B cell (primary cell): ENCODE measurements around the gene ADRA2C. TPM values are rescaled to one million over a fixed set of nuclear protein-coding genes. Genes with fewer than 3 reads are reported as not detected.

Experiments used
- ATAC-seq: fragments of 200-7000 bp; cut with Tn5 transposase; one replicate; pipeline ENCODE4 v1.10.0; 2021; ENCODE audit warnings: low read depth, mild to moderate bottlenecking, moderate number of reproducible peaks, moderate library complexity
- CTCF ChIA-PET: fragments of 350-600 bp; sonication (Branson Sonifier 250); formaldehyde crosslinking; loops from one replicate; lab custom pipeline; 2021; ENCODE audit warnings: antibody characterized with exemption, inconsistent platforms; lab: Charles Lee
- POLR2A ChIA-PET: fragments of 350-600 bp; sonication (Branson Sonifier 250); formaldehyde crosslinking; loops from one replicate; lab custom pipeline; 2021; ENCODE audit warnings: antibody characterized with exemption; lab: Charles Lee
- DNase-seq: peaks from one replicate; pipeline ENCODE4 v3.0.0; 2013
- H2AFZ ChIP-seq: 2 replicates; pipeline ENCODE4 v1.6.1; 2012; ENCODE audit warnings: mild to moderate bottlenecking, low read depth, low read length; ENCODE audit not compliant: insufficient read depth, poor library complexity, severe bottlenecking
- H3K27ac ChIP-seq, 2 donors: 1 replicate in 1 of 2; 2 replicates in 1 of 2; pipeline ENCODE4 v1.5.1; 2012 to 2013; ENCODE audit warnings: low read length in 2 of 2, mild to moderate bottlenecking in 2 of 2, moderate library complexity in 1 of 2
- H3K27me3 ChIP-seq, 4 experiments: fragments of 200-600 bp in 1 of 4; sonication (generic) in 1 of 4; replicated peaks in 1 of 4; 1 replicate in 2 of 4; 2 replicates in 2 of 4; pipeline versions ENCODE4 v1.6.1 to v1.7.0; 2013 to 2016; ENCODE audit warnings: low read length in 3 of 4, mild to moderate bottlenecking in 2 of 4, mixed read lengths in 1 of 4, moderate library complexity in 1 of 4; ENCODE audit not compliant: insufficient read depth in 4 of 4, control insufficient read depth in 3 of 4; ENCODE audit errors: control extremely low read depth in 1 of 4
- H3K36me3 ChIP-seq, 2 experiments: replicated peaks in 1 of 2; 1 replicate in 1 of 2; 2 replicates in 1 of 2; pipeline versions ENCODE4 v1.6.1 to v1.7.1; 2013; ENCODE audit warnings: low read length in 1 of 2; ENCODE audit not compliant: insufficient read depth in 2 of 2, control insufficient read depth in 1 of 2; ENCODE audit errors: control extremely low read depth in 1 of 2, extremely low read depth in 1 of 2
- H3K4me1 ChIP-seq, 2 donors: fragments of 200-600 bp in 1 of 2; sonication (generic) in 1 of 2; 1 replicate in 1 of 2; 2 replicates in 1 of 2; pipeline versions ENCODE4 v1.5.1 to v1.6.1; 2013 to 2017; ENCODE audit warnings: low read length in 2 of 2; ENCODE audit not compliant: control insufficient read depth in 2 of 2, insufficient read depth in 2 of 2
- H3K4me2 ChIP-seq: replicated peaks from 2 replicates; pipeline ENCODE3; 2012; ENCODE audit warnings: mild to moderate bottlenecking, low read depth, low read length; ENCODE audit not compliant: poor library complexity, severe bottlenecking
- H3K4me3 ChIP-seq, 5 experiments: fragments of 200-600 bp in 1 of 5; sonication (generic) in 1 of 5; 1 replicate in 3 of 5; 2 replicates in 2 of 5; pipeline versions ENCODE4 v1.5.1 to v1.7.0; 2011 to 2016; ENCODE audit warnings: low read length in 4 of 5, mild to moderate bottlenecking in 4 of 5, low read depth in 2 of 5, control low read depth in 1 of 5, moderate library complexity in 1 of 5; ENCODE audit not compliant: insufficient read depth in 1 of 5; ENCODE audit errors: control extremely low read depth in 1 of 5, extremely low read depth in 1 of 5
- H3K79me2 ChIP-seq: fragments of 200-600 bp; sonication (generic); one replicate; pipeline ENCODE4 v1.6.0; 2016; ENCODE audit warnings: low read length; ENCODE audit not compliant: control insufficient read depth, insufficient read depth
- H3K9ac ChIP-seq: fragments of 200-600 bp; sonication (generic); 2 replicates; pipeline ENCODE4 v1.6.1; 2017; ENCODE audit warnings: mild to moderate bottlenecking, low read length, moderate library complexity
- H3K9me3 ChIP-seq, 3 donors: one replicate each; pipeline versions ENCODE4 v1.6.1 to v1.7.1; 2013; ENCODE audit warnings: low read length in 2 of 3; ENCODE audit not compliant: control insufficient read depth in 2 of 3, insufficient read depth in 1 of 3; ENCODE audit errors: control extremely low read depth in 1 of 3
- H4K20me1 ChIP-seq: 2 replicates; pipeline ENCODE4 v1.6.0; 2012; ENCODE audit warnings: mild to moderate bottlenecking, low read length; ENCODE audit not compliant: insufficient read depth, control insufficient read depth, poor library complexity, severe bottlenecking
- H3K27ac Mint-ChIP-seq: one replicate; pipeline ENCODE4 v1.8.0; 2021; ENCODE audit warnings: mixed read lengths
- H3K27me3 Mint-ChIP-seq: one replicate; pipeline ENCODE4 v1.8.0; 2021; ENCODE audit warnings: mixed read lengths
- H3K4me1 Mint-ChIP-seq: one replicate; pipeline ENCODE4 v1.8.0; 2021; ENCODE audit warnings: mixed read lengths
- H3K4me3 Mint-ChIP-seq: one replicate; pipeline ENCODE4 v1.8.0; 2021; ENCODE audit warnings: mixed read lengths
- H3K9me3 Mint-ChIP-seq: one replicate; pipeline ENCODE4 v1.8.0; 2022; ENCODE audit warnings: mixed read lengths; ENCODE audit not compliant: insufficient read depth
- EZH2 ChIP-seq: IDR thresholded peaks from 2 replicates; pipeline ENCODE4 v1.6.1; 2012; ENCODE audit warnings: borderline replicate concordance, low read depth, mild to moderate bottlenecking, moderate library complexity, low read length; ENCODE audit not compliant: insufficient read depth, poor library complexity, severe bottlenecking
- WGBS: methylation state at CpG from one replicate; pipeline ENCODE4 v1.1.5; 2013; ENCODE audit warnings: missing lambda C conversion rate; ENCODE audit not compliant: insufficient coverage; 5-methylcytosine and 5-hydroxymethylcytosine counted together
- intact Hi-C: fragments of 100-400 bp; cut with micrococcal nuclease; formaldehyde crosslinking; loops from one replicate; pipeline ENCODE4 v1.10.0; 2022
- polyA plus RNA-seq: library from polyadenylated mRNA; depleted of rRNA; stranded (reverse); fragments of >200 nt; gene quantifications from 2 replicates; pipeline ENCODE4 v1.2.3, GENCODE V29; 2012
- total RNA-seq, 2 donors: library from RNA; stranded (reverse); fragments of 120-200 nt in 1 of 2; gene quantifications; 1 replicate in 1 of 2; 2 replicates in 1 of 2; pipeline versions ENCODE4 v1.2.3 to v1.2.4, GENCODE V29; 2013 to 2022
- TF ChIP-seq, protein P1 (sequence below): fragments of 200-600 bp; IDR thresholded peaks from one replicate; pipeline ENCODE4 v1.8.0; 2022; ENCODE audit warnings: antibody characterized with exemption, mild to moderate bottlenecking

ADRA2C gene
- total and polyA plus RNA-seq, 2 donors (not counting 1 experiment from before 2014, with no cell fraction given) = not detected

DNA sequence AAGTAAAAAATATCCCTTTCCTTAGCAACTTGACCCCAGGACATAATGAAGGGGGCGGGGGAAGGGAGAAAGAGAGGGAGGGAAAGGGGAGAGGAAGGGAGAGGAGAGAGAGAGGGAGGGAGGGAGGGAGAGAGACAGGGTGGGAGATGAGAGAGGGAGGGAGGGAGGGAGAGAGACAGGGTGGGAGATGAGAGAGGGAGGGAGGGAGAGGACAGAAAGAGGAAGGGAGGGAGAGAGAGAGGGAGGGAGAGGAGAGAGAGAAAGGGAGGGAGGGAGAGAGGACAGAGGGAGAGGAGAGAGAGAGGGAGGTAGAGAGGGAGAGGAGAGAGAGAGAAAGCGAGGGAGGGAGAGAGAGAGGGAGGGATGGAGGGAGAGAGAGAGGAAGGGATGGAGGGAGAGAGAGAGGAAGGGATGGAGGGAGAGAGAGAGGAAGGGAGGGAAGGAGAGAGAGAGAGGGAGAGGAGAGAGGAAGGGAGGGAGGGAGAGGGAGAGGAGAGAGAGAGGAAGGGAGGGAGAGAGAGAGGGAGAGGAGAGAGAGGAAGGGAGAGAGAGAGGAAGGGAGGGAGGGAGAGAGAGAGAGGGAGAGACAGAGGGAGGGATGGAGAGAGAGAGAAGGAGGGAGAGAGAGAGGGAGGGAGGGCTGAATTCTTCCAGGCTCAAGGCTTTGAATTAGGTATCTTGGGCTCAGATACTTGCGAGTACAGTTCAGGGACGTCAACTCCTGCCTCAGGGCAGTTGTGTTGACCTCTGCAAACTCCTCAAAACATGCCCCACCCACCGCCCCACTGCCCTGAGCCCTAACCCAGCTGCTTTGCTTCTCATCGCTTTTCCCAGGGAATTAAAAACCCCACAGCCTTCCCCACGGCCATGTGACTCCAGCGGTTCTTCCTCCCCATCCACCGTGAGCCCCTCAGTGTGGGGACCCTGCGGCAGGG lies 40.0 kb upstream of the ADRA2C start:
- ChIA-PET POLR2A (no interaction called here), CTCF (no interaction called here)
- H3K9ac ChIP-seq = no peak overlapping the region
- Mint-ChIP-seq H3K4me1 (peaks cover 3% of the 10 kb centered on the region), H3K27me3 (peaks cover 16% of the 10 kb centered on the region), H3K27ac (no peak overlapping the region), H3K4me3 (no peak overlapping the region), H3K9me3 (no peaks in the 10 kb centered on the region)
- H3K4me1 ChIP-seq = no peaks in the 10 kb centered on the region
- H3K4me3 ChIP-seq = no peak overlapping the region
- no peak overlapping the region for H2AFZ ChIP-seq
- no peaks in the 10 kb centered on the region for H4K20me1 ChIP-seq
- DNase-seq (no peak), ATAC-seq (no peak)
- H3K79me2 ChIP-seq = no peaks in the 10 kb centered on the region
- WGBS = 44% methylated on average over 7 of the region's 10 CpGs
- intact Hi-C loops = no loop called here
- no peak overlapping the region for H3K27ac ChIP-seq
- no peaks in the 10 kb centered on the region for H3K36me3 ChIP-seq
- TF ChIP-seq, protein P1, sequence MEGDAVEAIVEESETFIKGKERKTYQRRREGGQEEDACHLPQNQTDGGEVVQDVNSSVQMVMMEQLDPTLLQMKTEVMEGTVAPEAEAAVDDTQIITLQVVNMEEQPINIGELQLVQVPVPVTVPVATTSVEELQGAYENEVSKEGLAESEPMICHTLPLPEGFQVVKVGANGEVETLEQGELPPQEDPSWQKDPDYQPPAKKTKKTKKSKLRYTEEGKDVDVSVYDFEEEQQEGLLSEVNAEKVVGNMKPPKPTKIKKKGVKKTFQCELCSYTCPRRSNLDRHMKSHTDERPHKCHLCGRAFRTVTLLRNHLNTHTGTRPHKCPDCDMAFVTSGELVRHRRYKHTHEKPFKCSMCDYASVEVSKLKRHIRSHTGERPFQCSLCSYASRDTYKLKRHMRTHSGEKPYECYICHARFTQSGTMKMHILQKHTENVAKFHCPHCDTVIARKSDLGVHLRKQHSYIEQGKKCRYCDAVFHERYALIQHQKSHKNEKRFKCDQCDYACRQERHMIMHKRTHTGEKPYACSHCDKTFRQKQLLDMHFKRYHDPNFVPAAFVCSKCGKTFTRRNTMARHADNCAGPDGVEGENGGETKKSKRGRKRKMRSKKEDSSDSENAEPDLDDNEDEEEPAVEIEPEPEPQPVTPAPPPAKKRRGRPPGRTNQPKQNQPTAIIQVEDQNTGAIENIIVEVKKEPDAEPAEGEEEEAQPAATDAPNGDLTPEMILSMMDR = no peak
- no peak for TF ChIP-seq EZH2
- H3K9me3 ChIP-seq = peaks cover 0 to 20% (median 0%) of the 10 kb centered on the region in 3 donors
- peaks cover 0 to 22% (median 0%) of the 10 kb centered on the region in 4 experiments for H3K27me3 ChIP-seq
- no peak overlapping the region for H3K4me2 ChIP-seq

DNA sequence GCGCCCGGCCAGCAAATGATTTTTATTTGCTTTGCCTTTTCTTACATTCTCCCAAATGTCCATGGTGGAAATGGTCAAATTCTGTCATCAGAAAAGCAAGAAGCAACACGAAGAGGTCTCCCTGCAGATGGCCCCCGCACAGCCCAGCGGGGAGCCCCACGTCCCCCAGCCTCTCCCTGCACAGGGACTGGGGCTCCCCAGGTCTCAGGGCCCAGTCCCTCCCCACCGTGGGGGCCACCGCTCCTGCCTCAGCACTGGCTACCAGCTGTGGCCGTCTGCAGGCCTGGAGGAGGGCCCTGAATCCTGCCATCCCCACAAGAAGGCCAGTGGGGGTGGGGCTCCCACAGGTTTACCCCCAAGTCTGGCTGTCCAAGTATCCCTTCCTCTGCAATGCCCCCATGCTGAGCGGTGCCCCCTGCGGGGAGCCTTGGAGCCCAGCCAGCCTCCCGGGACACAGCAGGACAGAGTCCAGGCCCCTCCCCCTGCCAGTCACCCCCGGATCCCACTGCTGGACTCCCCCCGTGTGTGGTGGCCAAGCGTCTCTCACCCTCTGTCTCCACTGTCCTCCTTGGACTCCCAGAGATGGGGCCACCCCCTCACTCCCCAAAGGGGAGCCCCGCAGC lies 38.2 kb upstream of the ADRA2C start:
- ChIA-PET POLR2A (no interaction called here), CTCF (no interaction called here)
- no peaks in the 10 kb centered on the region for H3K4me1 ChIP-seq
- H3K9ac ChIP-seq = no peak overlapping the region
- no peak overlapping the region for H3K27ac ChIP-seq
- peaks cover 0 to 19% (median 0%) of the 10 kb centered on the region in 4 experiments for H3K27me3 ChIP-seq
- H2AFZ ChIP-seq = no peak overlapping the region
- H3K79me2 ChIP-seq = no peaks in the 10 kb centered on the region
- Mint-ChIP-seq H3K27ac (no peak overlapping the region), H3K4me3 (no peak overlapping the region), H3K9me3 (no peaks in the 10 kb centered on the region), H3K4me1 (peaks cover 3% of the 10 kb centered on the region), H3K27me3 (peaks cover 16% of the 10 kb centered on the region)
- DNase-seq (no peak), ATAC-seq (no peak)
- 64% methylated on average over 14 of the region's 16 CpGs for WGBS
- TF ChIP-seq EZH2 = no peak
- TF ChIP-seq, protein P1 = no peak
- H4K20me1 ChIP-seq = no peaks in the 10 kb centered on the region
- H3K36me3 ChIP-seq = no peaks in the 10 kb centered on the region
- peaks cover 0 to 20% (median 0%) of the 10 kb centered on the region in 3 donors for H3K9me3 ChIP-seq
- H3K4me2 ChIP-seq = no peak overlapping the region
- intact Hi-C loops = no loop called here
- no peak overlapping the region for H3K4me3 ChIP-seq
